Thoracic aorta (tissue), 2 donors: ENCODE measurements around the gene ZNF26. TPM values are rescaled to one million over a fixed set of nuclear protein-coding genes. Genes with fewer than 3 reads are reported as not detected.

Experiments used
- ATAC-seq: fragments of 150-250 bp; one replicate; pipeline ENCODE4 v1.8.0; 2017; ENCODE audit warnings: low read depth; ENCODE audit not compliant: insufficient number of reproducible peaks, low FRiP score
- DNase-seq: peaks from one replicate; pipeline ENCODE4 v3.0.0-alpha.2; 2020; ENCODE audit warnings: low spot score
- H3K27ac ChIP-seq, 2 donors: fragments of 200-600 bp; sonication (generic); 1 replicate in 1 of 2; 2 replicates in 1 of 2; pipeline ENCODE4 v1.5.1; 2016; ENCODE audit warnings: mild to moderate bottlenecking in 2 of 2, moderate library complexity in 2 of 2
- H3K27me3 ChIP-seq: fragments of 200-600 bp; sonication (generic); replicated peaks from 2 replicates; pipeline ENCODE4 v1.6.0; 2016; ENCODE audit warnings: mild to moderate bottlenecking; ENCODE audit not compliant: insufficient read depth
- H3K36me3 ChIP-seq: fragments of 200-600 bp; sonication (generic); one replicate; pipeline ENCODE4 v1.5.1; 2016
- H3K4me1 ChIP-seq, 2 donors: fragments of 200-600 bp; sonication (generic); 1 replicate in 1 of 2; 2 replicates in 1 of 2; pipeline versions ENCODE4 v1.5.1 to v1.6.0; 2016; ENCODE audit warnings: low read depth in 2 of 2, mild to moderate bottlenecking in 1 of 2; ENCODE audit not compliant: control insufficient read depth in 1 of 2
- H3K4me3 ChIP-seq: fragments of 200-600 bp; sonication (generic); 2 replicates; pipeline ENCODE4 v1.5.1; 2016; ENCODE audit warnings: mild to moderate bottlenecking
- H3K9me3 ChIP-seq: fragments of 200-600 bp; sonication (generic); 2 replicates; pipeline ENCODE4 v1.5.1; 2016
- total RNA-seq, 2 donors: library from RNA; depleted of rRNA; stranded (reverse); fragments of >200 nt; gene quantifications; one replicate each; pipeline versions ENCODE4 v1.1.0 to v1.2.3, GENCODE V29; 2016
- TF ChIP-seq, protein P1 (sequence below): fragments of 200-600 bp; sonication (generic); IDR thresholded peaks from one replicate; pipeline ENCODE4 v1.5.1; 2019; ENCODE audit warnings: antibody characterized with exemption

Gene ZNF26
- total RNA-seq, 2 donors from 2014 or later = 8.1 to 18.8 TPM

DNA sequence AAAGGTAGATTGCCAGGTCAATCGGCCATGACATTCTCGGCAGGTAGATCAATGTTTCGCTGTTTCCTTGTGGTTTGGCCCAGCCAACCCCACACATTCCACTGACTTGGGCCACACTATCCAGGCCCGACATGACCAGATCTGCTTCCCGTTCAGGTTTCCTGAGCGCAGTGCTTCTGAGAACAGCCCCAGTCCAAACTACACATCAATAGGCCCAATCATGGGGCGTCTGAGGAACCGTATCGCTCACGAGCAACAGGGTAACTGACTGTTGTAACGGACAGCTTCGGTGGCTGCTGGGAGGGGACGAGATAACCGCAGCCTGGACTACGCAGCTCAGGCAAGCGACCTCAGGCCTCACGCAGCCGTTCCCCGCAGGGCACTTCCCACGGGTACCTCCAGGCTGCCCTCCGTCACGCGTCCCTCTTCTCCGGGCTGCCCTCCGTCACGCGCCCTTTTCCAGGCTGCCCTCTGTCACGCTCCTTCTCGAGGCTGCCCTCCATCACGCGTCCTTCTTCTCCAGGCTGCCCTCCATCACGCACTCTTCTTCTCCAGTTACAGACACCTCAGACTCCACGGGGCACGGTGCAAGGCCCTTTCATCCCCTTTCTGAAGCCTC, 44.7 kb upstream of the ZNF26 start:
- H3K9me3 ChIP-seq = peaks cover 74% of the 10 kb centered on the region

DNA sequence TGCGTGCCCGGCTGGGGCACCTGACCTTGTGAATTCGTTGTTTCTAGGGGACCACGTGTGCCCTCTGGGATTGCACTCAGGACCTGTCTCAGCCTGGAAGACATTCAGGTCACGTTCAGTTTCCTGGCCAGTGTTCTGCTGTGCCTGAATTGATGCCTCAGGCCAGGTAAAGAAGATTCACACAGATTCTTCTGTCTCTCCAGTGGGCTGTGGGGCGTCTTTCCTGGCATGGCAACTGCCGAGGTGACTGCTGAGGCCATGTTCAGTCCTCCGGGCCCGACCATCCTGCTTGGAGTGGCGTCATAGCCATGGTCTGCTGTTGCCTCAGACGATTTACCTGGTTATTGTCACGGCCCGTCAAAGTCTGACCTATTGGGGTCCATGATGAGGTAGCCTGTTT, 43.6 kb upstream of the ZNF26 start:
- TF ChIP-seq, protein P1, sequence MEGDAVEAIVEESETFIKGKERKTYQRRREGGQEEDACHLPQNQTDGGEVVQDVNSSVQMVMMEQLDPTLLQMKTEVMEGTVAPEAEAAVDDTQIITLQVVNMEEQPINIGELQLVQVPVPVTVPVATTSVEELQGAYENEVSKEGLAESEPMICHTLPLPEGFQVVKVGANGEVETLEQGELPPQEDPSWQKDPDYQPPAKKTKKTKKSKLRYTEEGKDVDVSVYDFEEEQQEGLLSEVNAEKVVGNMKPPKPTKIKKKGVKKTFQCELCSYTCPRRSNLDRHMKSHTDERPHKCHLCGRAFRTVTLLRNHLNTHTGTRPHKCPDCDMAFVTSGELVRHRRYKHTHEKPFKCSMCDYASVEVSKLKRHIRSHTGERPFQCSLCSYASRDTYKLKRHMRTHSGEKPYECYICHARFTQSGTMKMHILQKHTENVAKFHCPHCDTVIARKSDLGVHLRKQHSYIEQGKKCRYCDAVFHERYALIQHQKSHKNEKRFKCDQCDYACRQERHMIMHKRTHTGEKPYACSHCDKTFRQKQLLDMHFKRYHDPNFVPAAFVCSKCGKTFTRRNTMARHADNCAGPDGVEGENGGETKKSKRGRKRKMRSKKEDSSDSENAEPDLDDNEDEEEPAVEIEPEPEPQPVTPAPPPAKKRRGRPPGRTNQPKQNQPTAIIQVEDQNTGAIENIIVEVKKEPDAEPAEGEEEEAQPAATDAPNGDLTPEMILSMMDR = no peak
- H3K27me3 ChIP-seq = no peaks in the 10 kb centered on the region
- peaks cover 57% of the 10 kb centered on the region for H3K36me3 ChIP-seq
- H3K4me1 ChIP-seq = no peaks in the 10 kb centered on the region
- no peak overlapping the region for H3K4me3 ChIP-seq
- ATAC-seq (no peak), DNase-seq (no peak)
- peaks cover 76% of the 10 kb centered on the region for H3K9me3 ChIP-seq
- no peak overlapping the region for H3K27ac ChIP-seq

More for the DNA sequence above, 44.7 kb upstream of the ZNF26 start:
- DNase-seq (no peak), ATAC-seq (no peak)
- no peak overlapping the region for H3K4me3 ChIP-seq
- peaks cover 53% of the 10 kb centered on the region for H3K36me3 ChIP-seq
- no peaks in the 10 kb centered on the region for H3K4me1 ChIP-seq
- TF ChIP-seq, protein P1 = no peak
- no peaks in the 10 kb centered on the region for H3K27me3 ChIP-seq
- H3K27ac ChIP-seq = no peak overlapping the region

DNA sequence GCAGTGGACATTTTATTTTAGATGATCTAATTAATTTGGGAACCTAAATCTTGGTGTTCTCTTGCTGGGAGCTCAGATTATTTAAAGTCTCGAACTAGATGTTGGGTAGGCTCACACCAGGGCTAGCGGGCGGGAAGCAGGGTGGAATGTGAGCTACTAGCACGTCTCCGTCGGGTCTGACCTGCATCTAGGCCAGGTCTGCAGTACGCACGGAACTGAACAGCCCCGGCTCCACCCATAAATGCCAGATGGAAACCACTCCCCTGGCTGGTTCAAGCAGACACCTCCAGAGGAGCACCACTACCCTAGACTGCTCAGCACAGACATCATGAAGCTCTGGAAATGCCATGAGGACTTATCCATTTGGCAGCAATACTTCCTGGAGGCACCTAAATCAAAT, 40.4 kb upstream of the ZNF26 start:
- TF ChIP-seq, protein P1 = no peak
- DNase-seq (no peak), ATAC-seq (no peak)
- H3K36me3 ChIP-seq = peaks cover 74% of the 10 kb centered on the region
- peaks cover 95% of the 10 kb centered on the region for H3K9me3 ChIP-seq
- H3K4me1 ChIP-seq = no peaks in the 10 kb centered on the region
- no peak overlapping the region for H3K4me3 ChIP-seq
- H3K27ac ChIP-seq = no peak overlapping the region
- no peaks in the 10 kb centered on the region for H3K27me3 ChIP-seq

DNA sequence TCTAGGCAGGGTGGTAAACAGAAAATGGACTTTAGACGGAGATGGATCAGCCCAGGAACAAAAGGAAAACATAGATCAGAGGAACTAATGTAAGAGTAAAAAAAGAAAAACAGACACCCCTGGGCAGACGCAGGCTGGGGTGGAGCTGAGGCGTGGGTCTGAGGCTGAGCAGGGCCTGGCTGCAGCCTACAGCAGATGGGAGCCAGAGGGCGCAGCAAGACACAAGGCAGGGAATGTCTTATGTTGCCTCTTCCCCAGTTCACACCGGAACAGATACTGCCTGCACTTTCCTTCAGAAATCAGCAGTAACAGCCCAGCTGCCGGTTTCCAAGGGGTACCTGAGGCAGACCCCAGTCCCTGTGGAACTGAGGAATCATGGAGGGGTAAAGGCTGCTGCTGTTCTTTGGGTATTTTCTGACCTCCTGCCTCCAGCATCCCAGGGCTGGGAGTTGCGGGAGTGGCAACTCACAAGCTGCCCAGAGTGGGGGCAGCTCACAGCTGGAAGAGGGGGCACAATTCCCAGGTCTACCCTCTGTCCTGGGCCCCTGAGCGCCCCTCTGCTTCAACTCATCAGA, 39.8 kb upstream of the ZNF26 start:
- H3K4me3 ChIP-seq = no peak overlapping the region
- TF ChIP-seq, protein P1 = no peak
- no peaks in the 10 kb centered on the region for H3K27me3 ChIP-seq
- DNase-seq = no peak
- peaks cover 95% of the 10 kb centered on the region for H3K9me3 ChIP-seq
- H3K27ac ChIP-seq = no peak overlapping the region
- H3K4me1 ChIP-seq = no peaks in the 10 kb centered on the region
- ATAC-seq = no peak
- peaks cover 70% of the 10 kb centered on the region for H3K36me3 ChIP-seq

DNA sequence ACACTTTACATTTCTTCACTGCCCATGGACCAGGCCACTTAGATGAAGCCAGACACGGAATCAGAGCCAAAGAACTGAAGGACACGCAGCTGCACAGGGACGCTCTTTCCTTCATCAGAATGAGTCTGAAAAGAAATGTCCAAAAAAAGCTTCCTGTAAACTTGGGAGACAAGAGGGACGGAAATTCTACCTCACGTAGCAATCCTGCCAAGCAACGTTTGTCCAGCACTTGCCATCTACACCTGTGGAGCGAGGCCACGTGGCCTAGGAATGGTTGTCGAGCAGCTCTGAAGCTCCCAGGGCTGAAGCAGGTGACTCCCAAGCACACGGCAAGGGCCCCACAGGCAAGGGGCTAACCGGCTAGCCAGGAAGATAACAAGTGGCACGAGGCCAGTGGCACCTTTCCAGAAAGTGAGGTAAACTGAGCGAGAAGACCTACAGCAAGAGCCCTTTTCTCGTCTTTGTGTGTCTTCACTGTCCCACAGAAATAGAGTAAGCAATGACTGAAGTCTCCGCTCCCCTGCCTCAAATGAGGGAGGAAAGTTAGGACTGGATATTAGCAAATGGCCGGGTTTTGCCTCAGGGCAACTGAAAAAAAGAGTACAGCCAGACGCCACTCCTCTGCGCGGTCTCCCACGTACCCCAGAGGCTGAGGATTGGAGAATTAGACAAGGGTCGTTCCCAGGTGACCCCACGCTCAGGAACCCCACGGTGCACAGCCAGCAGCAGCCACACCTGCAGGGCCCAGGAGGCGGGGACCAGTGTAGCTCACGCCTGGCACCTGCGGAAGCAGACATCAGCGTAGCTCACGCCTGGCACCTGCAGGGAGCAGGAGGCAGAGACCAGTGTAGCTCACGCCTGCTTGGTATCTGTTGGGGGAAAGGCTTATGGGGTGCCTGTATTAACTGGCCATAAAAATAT, 37.8 kb upstream of the ZNF26 start:
- peaks cover 50% of the 10 kb centered on the region for H3K36me3 ChIP-seq

More for the DNA sequence above, 37.8 kb upstream of the ZNF26 start:
- Histone ChIP-seq H3K27me3 (no peaks in the 10 kb centered on the region), H3K9me3 (peaks cover 92% of the 10 kb centered on the region), H3K27ac (no peak overlapping the region), H3K4me1 (no peaks in the 10 kb centered on the region), H3K4me3 (no peak overlapping the region)
- ATAC-seq (no peak), DNase-seq (no peak)
- TF ChIP-seq, protein P1 = no peak
